ENCODE data around the gene KCND2. TPM values are rescaled to one million over a fixed set of nuclear protein-coding genes. Genes with fewer than 3 reads are reported as not detected.
"Not testable (repeated sequence)": the region's sequence is repeated elsewhere in the genome, so short reads cannot be mapped to it uniquely, and the experiment has no call there.

Gene KCND2
- not detected for total RNA-seq

- Mint-ChIP-seq H3K4me1 (no peaks in the 10 kb centered on the region), H3K4me3 (no peak within 1 kb of the TSS), H3K9me3 (no peaks in the 10 kb centered on the region), H3K27me3 (peaks cover 20% of the 10 kb centered on the region), H3K36me3 (ENCODE audit: low read depth) (no peaks in the 10 kb centered on the region), H3K27ac (no peak within 1 kb of the TSS)
- no peak for ATAC-seq (replicated peaks)
These were observed at the start of gene KCND2 for GRCh38 chr7:120272701-120273475. TSS of gene KCND2 (plus strand) at chr7:120273175.

- no peaks in the 10 kb centered on the region for H3K4me1 Mint-ChIP-seq
These were observed 46.8 kb upstream of the KCND2 start for GRCh38 chr7:120226188-120226587.

GRCh38 chr7:120227255-120227654, 45.7 kb upstream of the KCND2 start:
- no peak overlapping the region for H3K4me3 Mint-ChIP-seq
- H3K27me3 Mint-ChIP-seq = no peaks in the 10 kb centered on the region
- no peak for ATAC-seq (replicated peaks)
- H3K4me1 Mint-ChIP-seq = no peaks in the 10 kb centered on the region
- H3K27ac Mint-ChIP-seq = no peak overlapping the region
- H3K36me3 Mint-ChIP-seq (ENCODE audit: low read depth) = no peaks in the 10 kb centered on the region
- H3K9me3 Mint-ChIP-seq = peaks cover 13% of the 10 kb centered on the region

More at GRCh38 chr7:120226188-120226587, 46.8 kb upstream of the KCND2 start:
- Mint-ChIP-seq H3K36me3 (ENCODE audit: low read depth) (no peaks in the 10 kb centered on the region), H3K27me3 (no peaks in the 10 kb centered on the region), H3K4me3 (no peak overlapping the region), H3K27ac (no peak overlapping the region), H3K9me3 (peaks cover 13% of the 10 kb centered on the region)
- no peak for ATAC-seq (replicated peaks)

- H3K9me3 Mint-ChIP-seq = peaks cover 13% of the 10 kb centered on the region
- no peak overlapping the region for H3K4me3 Mint-ChIP-seq
- ATAC-seq (replicated peaks) = no peak
- no peaks in the 10 kb centered on the region for H3K4me1 Mint-ChIP-seq
- H3K27me3 Mint-ChIP-seq = no peaks in the 10 kb centered on the region
- no peaks in the 10 kb centered on the region for H3K36me3 Mint-ChIP-seq (ENCODE audit: low read depth)
- no peak overlapping the region for H3K27ac Mint-ChIP-seq
These were observed 43.9 kb upstream of the KCND2 start for GRCh38 chr7:120229084-120229483.

GRCh38 chr7:120233338-120233737, 39.6 kb upstream of the KCND2 start:
- Mint-ChIP-seq H3K4me1 (no peaks in the 10 kb centered on the region), H3K4me3 (no peak overlapping the region), H3K36me3 (ENCODE audit: low read depth) (no peaks in the 10 kb centered on the region), H3K27ac (no peak overlapping the region), H3K27me3 (no peaks in the 10 kb centered on the region), H3K9me3 (peaks cover 8% of the 10 kb centered on the region)
- no peak for ATAC-seq (replicated peaks)

- H3K27me3 Mint-ChIP-seq; H3K4me1 Mint-ChIP-seq; H3K9me3 Mint-ChIP-seq; H3K27ac Mint-ChIP-seq; H3K36me3 Mint-ChIP-seq (ENCODE audit: low read depth); ATAC-seq (replicated peaks); H3K4me3 Mint-ChIP-seq: not testable (repeated sequence)
These were observed 32.6 kb upstream of the KCND2 start for GRCh38 chr7:120240350-120240749.

- H3K4me1 Mint-ChIP-seq = no peaks in the 10 kb centered on the region
- H3K27ac Mint-ChIP-seq = no peak overlapping the region
- no peaks in the 10 kb centered on the region for H3K36me3 Mint-ChIP-seq (ENCODE audit: low read depth)
- no peaks in the 10 kb centered on the region for H3K27me3 Mint-ChIP-seq
- ATAC-seq (replicated peaks) = no peak
- no peak overlapping the region for H3K4me3 Mint-ChIP-seq
- peaks cover 3% of the 10 kb centered on the region for H3K9me3 Mint-ChIP-seq
These were observed 31.0 kb upstream of the KCND2 start for GRCh38 chr7:120241973-120242372.

GRCh38 chr7:120254845-120255244, 18.1 kb upstream of the KCND2 start:
- peaks cover 10% of the 10 kb centered on the region for H3K9me3 Mint-ChIP-seq
- no peak overlapping the region for H3K4me3 Mint-ChIP-seq
- H3K36me3 Mint-ChIP-seq (ENCODE audit: low read depth) = no peaks in the 10 kb centered on the region
- no peaks in the 10 kb centered on the region for H3K4me1 Mint-ChIP-seq
- H3K27me3 Mint-ChIP-seq = no peaks in the 10 kb centered on the region
- no peak for ATAC-seq (replicated peaks)
- no peak overlapping the region for H3K27ac Mint-ChIP-seq

GRCh38 chr7:120256344-120257070, 16.5 kb upstream of the KCND2 start:
- Mint-ChIP-seq H3K27ac (no peak overlapping the region), H3K4me3 (no peak overlapping the region), H3K9me3 (peaks cover 10% of the 10 kb centered on the region), H3K27me3 (no peaks in the 10 kb centered on the region), H3K36me3 (ENCODE audit: low read depth) (no peaks in the 10 kb centered on the region), H3K4me1 (no peaks in the 10 kb centered on the region)
- no peak for ATAC-seq (replicated peaks)

GRCh38 chr7:120259386-120259785, 13.6 kb upstream of the KCND2 start:
- H3K27me3 Mint-ChIP-seq = no peaks in the 10 kb centered on the region
- no peak overlapping the region for H3K4me3 Mint-ChIP-seq
- H3K9me3 Mint-ChIP-seq = peaks cover 7% of the 10 kb centered on the region
- no peaks in the 10 kb centered on the region for H3K36me3 Mint-ChIP-seq (ENCODE audit: low read depth)
- H3K4me1 Mint-ChIP-seq = no peaks in the 10 kb centered on the region
- no peak overlapping the region for H3K27ac Mint-ChIP-seq
- no peak for ATAC-seq (replicated peaks)

GRCh38 chr7:120260111-120260510, 12.9 kb upstream of the KCND2 start:
- ATAC-seq (replicated peaks) = no peak
- no peak overlapping the region for H3K27ac Mint-ChIP-seq
- H3K4me1 Mint-ChIP-seq = no peaks in the 10 kb centered on the region
- H3K9me3 Mint-ChIP-seq = peaks cover 3% of the 10 kb centered on the region
- H3K27me3 Mint-ChIP-seq = no peaks in the 10 kb centered on the region
- no peak overlapping the region for H3K4me3 Mint-ChIP-seq
- H3K36me3 Mint-ChIP-seq (ENCODE audit: low read depth) = no peaks in the 10 kb centered on the region

GRCh38 chr7:120272261-120272660, 714 bp upstream of the KCND2 start:
- Mint-ChIP-seq H3K4me1 (no peaks in the 10 kb centered on the region), H3K36me3 (ENCODE audit: low read depth) (no peaks in the 10 kb centered on the region), H3K27me3 (peaks cover 20% of the 10 kb centered on the region), H3K27ac (no peak overlapping the region), H3K4me3 (no peak overlapping the region), H3K9me3 (no peaks in the 10 kb centered on the region)
- ATAC-seq (replicated peaks) = no peak

GRCh38 chr7:120273476-120273975, 551 bp downstream of the KCND2 start:
- H3K36me3 Mint-ChIP-seq (ENCODE audit: low read depth) = no peaks in the 10 kb centered on the region
- ATAC-seq (replicated peaks) = no peak
- peaks cover 20% of the 10 kb centered on the region for H3K27me3 Mint-ChIP-seq
- no peaks in the 10 kb centered on the region for H3K4me1 Mint-ChIP-seq
- no peaks in the 10 kb centered on the region for H3K9me3 Mint-ChIP-seq
- no peak overlapping the region for H3K27ac Mint-ChIP-seq
- H3K4me3 Mint-ChIP-seq = no peak overlapping the region

- H3K9me3 Mint-ChIP-seq = no peaks in the 10 kb centered on the region
- H3K36me3 Mint-ChIP-seq (ENCODE audit: low read depth) = no peaks in the 10 kb centered on the region
- ATAC-seq (replicated peaks) = no peak
- H3K4me3 Mint-ChIP-seq = no peak overlapping the region
- H3K27ac Mint-ChIP-seq = no peak overlapping the region
- H3K27me3 Mint-ChIP-seq = peaks cover 20% of the 10 kb centered on the region
- no peaks in the 10 kb centered on the region for H3K4me1 Mint-ChIP-seq
These were observed 1.5 kb downstream of the KCND2 start for GRCh38 chr7:120274482-120274881.

- Mint-ChIP-seq H3K4me3 (no peak overlapping the region), H3K36me3 (ENCODE audit: low read depth) (no peaks in the 10 kb centered on the region), H3K9me3 (no peaks in the 10 kb centered on the region), H3K4me1 (no peaks in the 10 kb centered on the region), H3K27me3 (peaks cover 20% of the 10 kb centered on the region), H3K27ac (no peak overlapping the region)
- no peak for ATAC-seq (replicated peaks)
These were observed 1.9 kb downstream of the KCND2 start for GRCh38 chr7:120274899-120275298.
